ENCODE results near the gene CREM.
"Not testable (repeated sequence)": the region's sequence is repeated elsewhere in the genome, so short reads cannot be mapped to it uniquely, and the experiment has no call there.

Gene CREM

GRCh38 chr10:35195361-35196306, 69.0 kb downstream of the CREM start:
- DNase-seq, result peak; percentile 12 to 31

GRCh38 chr10:35200487-35200886, 73.8 kb downstream of the CREM start:
- DNase-seq, result no peak

GRCh38 chr10:35201234-35201633, 74.6 kb downstream of the CREM start:
- no peak for DNase-seq

GRCh38 chr10:35202050-35202449, 75.4 kb downstream of the CREM start:
- DNase-seq, result no peak

GRCh38 chr10:35203745-35204144, 77.1 kb downstream of the CREM start:
- no peak for DNase-seq

GRCh38 chr10:35204650-35205319, 78.1 kb downstream of the CREM start:
- no peak for DNase-seq

- no peak for DNase-seq
Measured at GRCh38 chr10:35206274-35206673, 79.6 kb downstream of the CREM start.

- DNase-seq, result no peak
Measured at GRCh38 chr10:35208536-35208935, 81.9 kb downstream of the CREM start.

GRCh38 chr10:35208949-35209613, 82.4 kb downstream of the CREM start:
- no peak for DNase-seq

- DNase-seq, result no peak
Measured at GRCh38 chr10:35210961-35211360, 84.3 kb downstream of the CREM start.

GRCh38 chr10:35211390-35211789, 84.7 kb downstream of the CREM start:
- no peak for DNase-seq

- no peak for DNase-seq
Measured at GRCh38 chr10:35212856-35213255, 86.2 kb downstream of the CREM start.

GRCh38 chr10:35213699-35214098, 87.1 kb downstream of the CREM start:
- no peak for DNase-seq

- no peak for DNase-seq
Measured at GRCh38 chr10:35214607-35215020, 88.0 kb downstream of the CREM start.

GRCh38 chr10:35215107-35215506, 88.5 kb downstream of the CREM start:
- DNase-seq, result no peak

- DNase-seq, result no peak
Measured at GRCh38 chr10:35216303-35216905, 89.8 kb downstream of the CREM start.

GRCh38 chr10:35216956-35217355, 90.3 kb downstream of the CREM start:
- DNase-seq, result not testable (repeated sequence)

GRCh38 chr10:35217455-35217854, 90.8 kb downstream of the CREM start:
- DNase-seq, result no peak

GRCh38 chr10:35218339-35218955, 91.8 kb downstream of the CREM start:
- peak; percentile 69 to 90 for DNase-seq

GRCh38 chr10:35219292-35219691, 92.6 kb downstream of the CREM start:
- no peak for DNase-seq

- no peak for DNase-seq
Measured at GRCh38 chr10:35219891-35220890, 93.5 kb downstream of the CREM start.
